H9 (cell line): ENCODE measurements around the gene GRIK1. TPM values are rescaled to one million over a fixed set of nuclear protein-coding genes. Genes with fewer than 3 reads are reported as not detected.

ENCODE experiments used
- DNase-seq: peaks from one replicate; pipeline ENCODE4 v3.0.0-alpha.2; 2017
- H2AFZ ChIP-seq: one replicate; pipeline ENCODE4 v1.6.1; 2013; ENCODE audit warnings: mild to moderate bottlenecking, low read length, control low read depth, moderate library complexity
- H2AK5ac ChIP-seq: 2 replicates; pipeline ENCODE4 v1.6.1; 2013; ENCODE audit warnings: low read length, control low read depth, mixed read lengths; ENCODE audit not compliant: insufficient read length
- H2BK120ac ChIP-seq: one replicate; pipeline ENCODE4 v1.6.1; 2013; ENCODE audit warnings: low read depth, mild to moderate bottlenecking, low read length, control low read depth, inconsistent platforms; ENCODE audit not compliant: poor library complexity, severe bottlenecking
- H2BK12ac ChIP-seq: 2 replicates; pipeline ENCODE4 v1.6.1; 2013; ENCODE audit warnings: low read length, control low read depth, mixed read lengths, low read depth; ENCODE audit not compliant: insufficient read length
- H2BK15ac ChIP-seq: 2 replicates; pipeline ENCODE4 v1.6.1; 2013; ENCODE audit warnings: low read depth, low read length, control low read depth
- H2BK20ac ChIP-seq: one replicate; pipeline ENCODE4 v1.6.1; 2013; ENCODE audit warnings: low read depth, mild to moderate bottlenecking, low read length, control low read depth, inconsistent platforms; ENCODE audit not compliant: poor library complexity, severe bottlenecking
- H2BK5ac ChIP-seq: 2 replicates; pipeline ENCODE4 v1.6.1; 2013; ENCODE audit warnings: low read length, control low read depth, mixed read lengths; ENCODE audit not compliant: insufficient read length
- H3K14ac ChIP-seq: 2 replicates; pipeline ENCODE4 v1.6.1; 2013; ENCODE audit warnings: low read length, control low read depth; ENCODE audit not compliant: insufficient read depth
- H3K18ac ChIP-seq: 2 replicates; pipeline ENCODE4 v1.6.1; 2013; ENCODE audit warnings: low read depth, mild to moderate bottlenecking, mixed read lengths, low read length, control low read depth; ENCODE audit not compliant: insufficient read length
- H3K23ac ChIP-seq: 2 replicates; pipeline ENCODE4 v1.6.1; 2013; ENCODE audit warnings: low read length, control low read depth, mixed read lengths, low read depth; ENCODE audit not compliant: insufficient read length
- H3K23me2 ChIP-seq: 2 replicates; pipeline ENCODE4 v1.6.1; 2013; ENCODE audit warnings: low read depth, mild to moderate bottlenecking, mixed read lengths, low read length, control low read depth; ENCODE audit not compliant: insufficient read length, poor library complexity, severe bottlenecking
- H3K27ac ChIP-seq: 2 replicates; pipeline ENCODE4 v1.5.1; 2013; ENCODE audit warnings: low read length, control low read depth, mixed read lengths, low read depth; ENCODE audit not compliant: insufficient read length
- H3K27me3 ChIP-seq: 2 replicates; pipeline ENCODE4 v1.6.1; 2013; ENCODE audit warnings: low read length, control low read depth, inconsistent platforms; ENCODE audit not compliant: insufficient read depth
- H3K4ac ChIP-seq: 2 replicates; pipeline ENCODE4 v1.6.1; 2013; ENCODE audit warnings: low read depth, mild to moderate bottlenecking, control low read depth, inconsistent platforms, low read length, moderate library complexity
- H3K4me1 ChIP-seq: 2 replicates; pipeline ENCODE4 v1.6.1; 2013; ENCODE audit warnings: low read length, control low read depth, inconsistent platforms; ENCODE audit not compliant: insufficient read depth
- H3K4me2 ChIP-seq: 2 replicates; pipeline ENCODE4 v1.6.1; 2013; ENCODE audit warnings: low read length, control low read depth, mixed read lengths; ENCODE audit not compliant: insufficient read length, insufficient read depth
- H3K56ac ChIP-seq: 2 replicates; pipeline ENCODE4 v1.6.1; 2013; ENCODE audit warnings: low read depth, mild to moderate bottlenecking, mixed read lengths, low read length, control low read depth; ENCODE audit not compliant: insufficient read length
- H3K79me1 ChIP-seq: 2 replicates; pipeline ENCODE4 v1.6.1; 2013; ENCODE audit warnings: low read depth, mild to moderate bottlenecking, moderate library complexity, low read length, control low read depth, inconsistent platforms; ENCODE audit not compliant: insufficient read depth, poor library complexity, severe bottlenecking
- H3K79me2 ChIP-seq: 2 replicates; pipeline ENCODE4 v1.6.1; 2013; ENCODE audit warnings: low read length, control low read depth, inconsistent platforms; ENCODE audit not compliant: insufficient read depth
- H3K9ac ChIP-seq: 2 replicates; pipeline ENCODE4 v1.6.1; 2013; ENCODE audit warnings: low read length, control low read depth, mixed read lengths; ENCODE audit not compliant: insufficient read length; ENCODE audit errors: extremely low read depth
- H3K9me3 ChIP-seq: one replicate; pipeline ENCODE4 v1.6.1; 2013; ENCODE audit warnings: low read depth, low read length, inconsistent platforms; ENCODE audit not compliant: control insufficient read depth
- H3T11ph ChIP-seq: one replicate; pipeline ENCODE4 v1.6.1; 2013; ENCODE audit warnings: mild to moderate bottlenecking, low read length, control low read depth, inconsistent platforms
- H4K20me1 ChIP-seq: one replicate; pipeline ENCODE4 v1.6.1; 2013; ENCODE audit not compliant: control insufficient read depth, insufficient read length, insufficient read depth
- H4K5ac ChIP-seq: 2 replicates; pipeline ENCODE4 v1.6.1; 2013; ENCODE audit warnings: low read depth, mild to moderate bottlenecking, mixed read lengths, low read length, control low read depth; ENCODE audit not compliant: insufficient read length
- H4K8ac ChIP-seq: replicated peaks from 2 replicates; pipeline ENCODE4 v1.6.1; 2013; ENCODE audit warnings: low read length, control low read depth, mixed read lengths, low read depth; ENCODE audit not compliant: insufficient read length
- H4K91ac ChIP-seq: 2 replicates; pipeline ENCODE4 v1.6.1; 2013; ENCODE audit warnings: low read depth, mild to moderate bottlenecking, moderate library complexity, mixed read lengths, low read length, control low read depth; ENCODE audit not compliant: insufficient read length
- H3K27ac Mint-ChIP-seq, 3 experiments: 2 replicates in 2 of 3; 3 replicates in 1 of 3; pipeline ENCODE4 v1.8.0; 2020 to 2021; ENCODE audit warnings: mixed read lengths in 3 of 3, mild to moderate bottlenecking in 1 of 3, moderate library complexity in 1 of 3
- H3K27me3 Mint-ChIP-seq: 2 replicates; pipeline ENCODE4 v1.8.0; 2021; ENCODE audit warnings: low read depth, mild to moderate bottlenecking, moderate library complexity, mixed read lengths
- H3K36me3 Mint-ChIP-seq, 3 experiments: 2 replicates in 2 of 3; 3 replicates in 1 of 3; pipeline ENCODE4 v1.8.0; 2020 to 2021; ENCODE audit warnings: low read depth in 3 of 3, mixed read lengths in 3 of 3; ENCODE audit not compliant: insufficient read depth in 1 of 3
- H3K4me1 Mint-ChIP-seq, 2 experiments: 2 replicates each; pipeline ENCODE4 v1.8.0; 2020; ENCODE audit warnings: mixed read lengths in 2 of 2
- H3K4me3 Mint-ChIP-seq, 2 experiments: 2 replicates in 1 of 2; 3 replicates in 1 of 2; pipeline ENCODE4 v1.8.0; 2020 to 2021; ENCODE audit warnings: mild to moderate bottlenecking in 2 of 2, mixed read lengths in 2 of 2, moderate library complexity in 1 of 2
- H3K9me3 Mint-ChIP-seq, 2 experiments: 2 replicates in 1 of 2; 3 replicates in 1 of 2; pipeline ENCODE4 v1.8.0; 2020; ENCODE audit warnings: mild to moderate bottlenecking in 2 of 2, mixed read lengths in 2 of 2, moderate library complexity in 1 of 2
- WGBS: extraction: QIAGEN DNeasy Blood & Tissue Kit; methylation state at CpG from one replicate; pipeline ENCODE4 v1.1.7; 2013; ENCODE audit warnings: missing lambda C conversion rate, low lambda C conversion rate, mixed read lengths; ENCODE audit not compliant: insufficient read length; ENCODE audit errors: extremely low coverage; 5-methylcytosine and 5-hydroxymethylcytosine counted together
- total RNA-seq: library from RNA; stranded (reverse); gene quantifications from 2 replicates; pipeline ENCODE4 v1.2.1, GENCODE V29; 2021
- TF ChIP-seq, protein P1 (sequence below): fragments of 200-600 bp; sonication (generic); conservative IDR thresholded peaks from 3 replicates; pipeline ENCODE4 v1.8.0; 2021; ENCODE audit warnings: antibody characterized with exemption, mild to moderate bottlenecking

Gene GRIK1
- total RNA-seq, 1 experiment from 2014 or later = not detected

DNA sequence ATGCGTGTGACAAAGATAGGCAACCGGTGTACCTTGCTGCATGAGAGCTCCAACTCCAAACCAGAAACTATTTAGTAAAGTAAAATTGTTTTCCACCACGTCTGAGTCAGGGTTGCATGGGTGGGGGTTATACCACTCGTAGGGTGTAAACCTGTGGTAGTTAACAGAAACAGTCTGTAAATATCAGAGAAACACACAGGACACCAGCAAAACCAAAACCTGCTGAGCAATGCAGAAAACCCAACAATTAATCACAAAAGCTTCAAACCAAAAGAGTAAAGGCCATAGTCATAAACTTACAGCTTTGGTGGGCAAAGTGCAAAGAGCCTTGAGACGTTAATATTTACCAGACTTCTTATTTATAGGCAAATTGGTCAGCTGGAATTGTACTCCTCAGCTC is 358.4 kb downstream of the GRIK1 start:
- Histone ChIP-seq H3K27ac (no peak overlapping the region), H2AK5ac (no peak overlapping the region), H3K4ac (no peak overlapping the region), H3K4me1 (no peaks in the 10 kb centered on the region), H3K79me2 (no peaks in the 10 kb centered on the region), H3K27me3 (no peaks in the 10 kb centered on the region), H4K91ac (no peak overlapping the region), H3K4me2 (no peak overlapping the region), H3K56ac (no peak overlapping the region), H3K79me1 (no peaks in the 10 kb centered on the region), H3K14ac (no peak overlapping the region), H2BK5ac (no peak overlapping the region), H2BK120ac (no peak overlapping the region), H3K18ac (no peak overlapping the region), H4K20me1 (no peaks in the 10 kb centered on the region), H4K8ac (no peak overlapping the region), H2BK12ac (no peak overlapping the region), H3K9ac (no peak overlapping the region), H4K5ac (no peak overlapping the region), H3K23ac (no peak overlapping the region), H3K23me2 (no peaks in the 10 kb centered on the region), H3K9me3 (no peaks in the 10 kb centered on the region), H2BK20ac (no peak overlapping the region), H2BK15ac (no peak overlapping the region), H2AFZ (no peak overlapping the region), H3T11ph (no peak overlapping the region)
- Mint-ChIP-seq H3K4me3 (no peak overlapping the region), H3K27me3 (no peaks in the 10 kb centered on the region), H3K4me1 (no peaks in the 10 kb centered on the region), H3K36me3 (no peaks in the 10 kb centered on the region; a peak in 1 of 7 replicates), H3K9me3 (no peaks in the 10 kb centered on the region), H3K27ac (no peak overlapping the region; a peak in 1 of 7 replicates)
- WGBS = no CpG with 5 or more reads among the region's 5 CpGs
- TF ChIP-seq, protein P1, sequence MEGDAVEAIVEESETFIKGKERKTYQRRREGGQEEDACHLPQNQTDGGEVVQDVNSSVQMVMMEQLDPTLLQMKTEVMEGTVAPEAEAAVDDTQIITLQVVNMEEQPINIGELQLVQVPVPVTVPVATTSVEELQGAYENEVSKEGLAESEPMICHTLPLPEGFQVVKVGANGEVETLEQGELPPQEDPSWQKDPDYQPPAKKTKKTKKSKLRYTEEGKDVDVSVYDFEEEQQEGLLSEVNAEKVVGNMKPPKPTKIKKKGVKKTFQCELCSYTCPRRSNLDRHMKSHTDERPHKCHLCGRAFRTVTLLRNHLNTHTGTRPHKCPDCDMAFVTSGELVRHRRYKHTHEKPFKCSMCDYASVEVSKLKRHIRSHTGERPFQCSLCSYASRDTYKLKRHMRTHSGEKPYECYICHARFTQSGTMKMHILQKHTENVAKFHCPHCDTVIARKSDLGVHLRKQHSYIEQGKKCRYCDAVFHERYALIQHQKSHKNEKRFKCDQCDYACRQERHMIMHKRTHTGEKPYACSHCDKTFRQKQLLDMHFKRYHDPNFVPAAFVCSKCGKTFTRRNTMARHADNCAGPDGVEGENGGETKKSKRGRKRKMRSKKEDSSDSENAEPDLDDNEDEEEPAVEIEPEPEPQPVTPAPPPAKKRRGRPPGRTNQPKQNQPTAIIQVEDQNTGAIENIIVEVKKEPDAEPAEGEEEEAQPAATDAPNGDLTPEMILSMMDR = no peak
- DNase-seq = no peak
